Measurements from ENCODE around the gene MORF4L1.

MORF4L1 gene

GRCh38 chr15:78923015-78923414 lies 50.3 kb downstream of the MORF4L1 start:
- H3K36me3 ChIP-seq (ENCODE audit: insufficient read depth, low read length): peaks cover 67% of the 10 kb centered on the region; the same call in 1 of the 2 replicates
- no peaks in the 10 kb centered on the region for H3K9me3 ChIP-seq (ENCODE audit: insufficient read depth, low read depth, low read length)
- no peak overlapping the region for H3K4me3 ChIP-seq (ENCODE audit: low read length, poor library complexity, severe bottlenecking)
- no peaks in the 10 kb centered on the region for H3K79me2 ChIP-seq (ENCODE audit: insufficient read depth, low read length)
- no peaks in the 10 kb centered on the region for H3K27me3 ChIP-seq (ENCODE audit: insufficient read depth, low read length, poor library complexity, severe bottlenecking)
- H3K4me1 ChIP-seq (ENCODE audit: insufficient read depth, low read length, poor library complexity, severe bottlenecking): no peaks in the 10 kb centered on the region
- no peak for TF ChIP-seq EZH2phosphoT487 (IDR thresholded peaks at IDR 0.05; ENCODE audit: borderline replicate concordance)
- TF ChIP-seq CTCF (conservative IDR thresholded peaks at IDR 0.05; ENCODE audit: low read length): no peak
- H3K4me2 ChIP-seq (ENCODE audit: low read depth, low read length, poor library complexity, severe bottlenecking): no peak overlapping the region
- H4K20me1 ChIP-seq (ENCODE audit: insufficient read depth, low read length, poor library complexity, severe bottlenecking): no peaks in the 10 kb centered on the region
- H3K9me2 ChIP-seq (replicated peaks; ENCODE audit: low read depth, low read length): no peaks in the 10 kb centered on the region
- H2AFZ ChIP-seq (ENCODE audit: low read length): no peak overlapping the region
- H3K9ac ChIP-seq (ENCODE audit: low read depth, low read length, poor library complexity, severe bottlenecking): no peak overlapping the region
- no peaks in the 10 kb centered on the region for H3F3A ChIP-seq (ENCODE audit: low read depth)

DNA sequence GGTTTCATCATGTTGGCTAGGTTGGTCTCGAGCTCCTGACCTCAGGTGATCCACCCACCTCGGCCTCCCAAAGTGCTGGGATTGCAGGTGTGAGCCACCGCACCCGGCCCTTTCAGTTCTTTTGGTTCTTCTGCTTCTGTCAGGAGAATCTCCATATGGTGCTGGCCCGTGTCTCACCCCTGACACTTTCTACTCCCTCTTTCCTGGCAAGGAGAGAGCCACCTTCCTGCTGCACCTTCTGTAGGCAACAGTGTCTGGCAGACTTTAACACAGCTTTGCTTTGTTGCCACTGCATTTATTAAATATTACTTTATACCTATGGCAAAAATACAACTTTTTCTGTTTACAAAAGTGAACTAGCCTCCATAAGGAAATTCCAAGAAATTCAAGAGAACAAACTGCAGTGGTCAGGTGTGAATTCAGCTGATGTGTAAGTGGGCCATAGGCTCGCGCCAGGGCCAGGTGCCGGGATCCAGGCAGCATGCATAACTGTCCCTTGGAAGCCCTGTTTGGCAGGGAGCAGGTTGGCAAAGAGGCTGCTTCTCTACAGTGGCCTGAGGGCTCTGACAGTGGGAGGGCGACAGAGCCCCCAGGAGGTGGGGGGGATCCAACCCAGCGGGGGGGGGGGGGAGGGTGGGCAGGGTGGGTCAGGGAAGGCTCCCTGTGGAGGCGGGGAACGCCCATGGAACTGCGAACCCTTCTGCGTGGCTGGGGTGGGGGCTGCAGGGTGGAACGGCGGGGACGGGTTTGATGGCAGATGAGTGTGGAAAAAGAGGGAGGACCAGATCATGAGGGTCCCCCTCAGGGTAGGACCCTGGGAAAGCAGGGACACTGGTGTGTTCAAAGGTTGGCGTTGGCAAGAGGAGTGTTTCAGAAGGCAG lies 51.0 kb downstream of the MORF4L1 start:
- Histone ChIP-seq H3K9me2 (replicated peaks; ENCODE audit: low read depth, low read length) (no peaks in the 10 kb centered on the region), H3K4me1 (ENCODE audit: insufficient read depth, low read length, poor library complexity, severe bottlenecking) (no peaks in the 10 kb centered on the region), H3K79me2 (ENCODE audit: insufficient read depth, low read length) (no peaks in the 10 kb centered on the region), H3K9me3 (ENCODE audit: insufficient read depth, low read depth, low read length) (no peaks in the 10 kb centered on the region), H3K9ac (ENCODE audit: low read depth, low read length, poor library complexity, severe bottlenecking) (no peak overlapping the region), H3K27me3 (ENCODE audit: insufficient read depth, low read length, poor library complexity, severe bottlenecking) (no peaks in the 10 kb centered on the region), H3K36me3 (ENCODE audit: insufficient read depth, low read length) (peaks cover 61% of the 10 kb centered on the region; the same call in 1 of the 2 replicates), H2AFZ (ENCODE audit: low read length) (no peak overlapping the region), H3F3A (ENCODE audit: low read depth) (no peaks in the 10 kb centered on the region), H3K4me2 (ENCODE audit: low read depth, low read length, poor library complexity, severe bottlenecking) (no peak overlapping the region), H3K4me3 (ENCODE audit: low read length, poor library complexity, severe bottlenecking) (no peak overlapping the region), H4K20me1 (ENCODE audit: insufficient read depth, low read length, poor library complexity, severe bottlenecking) (no peaks in the 10 kb centered on the region)
- no peak for TF ChIP-seq CTCF (conservative IDR thresholded peaks at IDR 0.05; ENCODE audit: low read length)
- no peak for TF ChIP-seq EZH2phosphoT487 (IDR thresholded peaks at IDR 0.05; ENCODE audit: borderline replicate concordance)

DNA sequence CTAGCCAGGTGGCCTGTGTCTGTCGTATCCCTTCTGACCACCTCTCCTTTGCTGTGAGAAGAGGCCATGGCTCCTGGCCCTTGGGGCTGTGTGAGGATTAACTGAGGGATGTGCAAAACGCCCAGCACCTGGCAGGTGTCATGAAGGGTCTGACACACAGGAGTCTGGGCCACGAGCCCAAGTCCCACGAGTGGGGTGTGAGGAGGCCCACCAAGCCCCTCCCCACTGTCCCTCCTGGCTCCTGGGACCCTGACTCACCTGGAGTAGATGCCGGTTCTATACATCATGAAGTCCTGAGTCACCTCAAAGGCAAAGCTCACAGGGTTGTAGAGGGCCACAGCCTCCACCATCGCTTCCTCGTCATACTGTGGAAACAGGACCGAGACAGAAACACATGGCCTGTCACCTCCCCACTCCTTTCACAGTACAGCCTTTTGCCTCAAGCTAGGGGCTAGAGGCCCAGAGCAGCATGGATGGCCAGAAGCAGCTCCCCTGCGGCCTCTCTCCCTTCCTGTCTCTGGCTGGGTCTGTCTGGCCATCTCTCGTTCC lies 52.5 kb downstream of the MORF4L1 start:
- H3K4me3 ChIP-seq (ENCODE audit: low read length, poor library complexity, severe bottlenecking): no peak overlapping the region
- H3K36me3 ChIP-seq (ENCODE audit: insufficient read depth, low read length): peaks cover 51% of the 10 kb centered on the region; the same call in 1 of the 2 replicates
- H3K27me3 ChIP-seq (ENCODE audit: insufficient read depth, low read length, poor library complexity, severe bottlenecking): no peaks in the 10 kb centered on the region
- no peak overlapping the region for H2AFZ ChIP-seq (ENCODE audit: low read length)
- no peaks in the 10 kb centered on the region for H4K20me1 ChIP-seq (ENCODE audit: insufficient read depth, low read length, poor library complexity, severe bottlenecking)
- no peaks in the 10 kb centered on the region for H3K9me2 ChIP-seq (replicated peaks; ENCODE audit: low read depth, low read length)
- H3K4me1 ChIP-seq (ENCODE audit: insufficient read depth, low read length, poor library complexity, severe bottlenecking): no peaks in the 10 kb centered on the region
- no peaks in the 10 kb centered on the region for H3K79me2 ChIP-seq (ENCODE audit: insufficient read depth, low read length)
- no peaks in the 10 kb centered on the region for H3F3A ChIP-seq (ENCODE audit: low read depth)
- TF ChIP-seq EZH2phosphoT487 (IDR thresholded peaks at IDR 0.05; ENCODE audit: borderline replicate concordance) (no peak), CTCF (conservative IDR thresholded peaks at IDR 0.05; ENCODE audit: low read length) (no peak)
- H3K9ac ChIP-seq (ENCODE audit: low read depth, low read length, poor library complexity, severe bottlenecking): no peak overlapping the region
- H3K9me3 ChIP-seq (ENCODE audit: insufficient read depth, low read depth, low read length): no peaks in the 10 kb centered on the region
- no peak overlapping the region for H3K4me2 ChIP-seq (ENCODE audit: low read depth, low read length, poor library complexity, severe bottlenecking)
